Liver (tissue), 9 donors: ENCODE results near the gene ZNF438. TPM values are rescaled to one million over a fixed set of nuclear protein-coding genes. Genes with fewer than 3 reads are reported as not detected.

Experiments used
- DNase-seq: peaks from one replicate; pipeline ENCODE4 v3.0.0-alpha.2; 2017; ENCODE audit warnings: low spot score
- H3K27ac ChIP-seq, 2 donors: one replicate each; pipeline ENCODE4 v1.7.0; 2013; ENCODE audit warnings: inconsistent platforms in 2 of 2, low read length in 2 of 2, control low read depth in 1 of 2, low read depth in 1 of 2, mild to moderate bottlenecking in 1 of 2
- H3K27me3 ChIP-seq, 4 donors: one replicate each; pipeline versions ENCODE4 v1.6.1 to v1.7.0; 2013; ENCODE audit warnings: low read length in 3 of 4, inconsistent platforms in 1 of 4, mild to moderate bottlenecking in 1 of 4, moderate library complexity in 1 of 4; ENCODE audit not compliant: control insufficient read depth in 4 of 4, insufficient read depth in 4 of 4
- H3K36me3 ChIP-seq, 4 donors: one replicate each; pipeline versions ENCODE4 v1.6.1 to v1.7.0; 2013; ENCODE audit warnings: low read length in 3 of 4, mild to moderate bottlenecking in 3 of 4, low read depth in 1 of 4, moderate library complexity in 1 of 4; ENCODE audit not compliant: control insufficient read depth in 4 of 4, insufficient read depth in 3 of 4
- H3K4me1 ChIP-seq, 4 donors: one replicate each; pipeline versions ENCODE4 v1.6.1 to v1.7.0; 2013; ENCODE audit warnings: low read length in 3 of 4, mild to moderate bottlenecking in 3 of 4, moderate library complexity in 1 of 4; ENCODE audit not compliant: control insufficient read depth in 4 of 4, insufficient read depth in 4 of 4
- H3K4me3 ChIP-seq, 3 donors: one replicate each; pipeline versions ENCODE4 v1.6.1 to v1.7.0; 2013; ENCODE audit warnings: low read length in 3 of 3, control low read depth in 1 of 3, low read depth in 1 of 3, mild to moderate bottlenecking in 1 of 3
- H3K9ac ChIP-seq, 2 donors: one replicate each; pipeline ENCODE4 v1.7.0; 2013; ENCODE audit warnings: low read length in 2 of 2, mild to moderate bottlenecking in 2 of 2, moderate library complexity in 2 of 2, control low read depth in 1 of 2, low read depth in 1 of 2
- H3K9me3 ChIP-seq, 4 donors: one replicate each; pipeline versions ENCODE4 v1.6.1 to v1.7.0; 2013; ENCODE audit warnings: low read length in 3 of 4; ENCODE audit not compliant: control insufficient read depth in 4 of 4
- CTCF ChIP-seq: fragments of 150-350 bp; IDR thresholded peaks from 2 replicates; pipeline ENCODE4 v1.5.1; 2017; ENCODE audit warnings: improper control_type of control experiment, low read depth, low read length; ENCODE audit not compliant: missing input control
- EGR1 ChIP-seq, 2 donors: IDR thresholded peaks; 2 replicates each; pipeline ENCODE4 v1.6.1; 2016 to 2018; ENCODE audit warnings: antibody characterized with exemption in 2 of 2, low read depth in 2 of 2
- FOXA1 ChIP-seq: IDR thresholded peaks from 2 replicates; pipeline ENCODE4 v1.6.1; 2016; ENCODE audit warnings: antibody characterized with exemption
- FOXA2 ChIP-seq: IDR thresholded peaks from 2 replicates; pipeline ENCODE4 v1.6.1; 2016; ENCODE audit warnings: antibody characterized with exemption
- GABPA ChIP-seq, 2 donors: IDR thresholded peaks in 1 of 2; conservative IDR thresholded peaks in 1 of 2; 2 replicates each; pipeline ENCODE4 v1.6.1; 2016; ENCODE audit warnings: antibody characterized with exemption in 2 of 2, mild to moderate bottlenecking in 1 of 2, moderate library complexity in 1 of 2
- HNF4A ChIP-seq, 2 donors: conservative IDR thresholded peaks; 2 replicates each; pipeline ENCODE4 v1.6.1; 2016; ENCODE audit warnings: antibody characterized with exemption in 2 of 2, mild to moderate bottlenecking in 2 of 2
- HNF4G ChIP-seq: IDR thresholded peaks from 2 replicates; pipeline ENCODE4 v1.6.1; 2016; ENCODE audit warnings: antibody characterized with exemption
- JUND ChIP-seq, 2 donors: IDR thresholded peaks; 2 replicates each; pipeline ENCODE4 v1.6.1; 2016; ENCODE audit warnings: antibody characterized with exemption in 2 of 2
- NR2F2 ChIP-seq: IDR thresholded peaks from 2 replicates; pipeline ENCODE4 v1.6.1; 2016; ENCODE audit warnings: antibody characterized with exemption
- RAD21 ChIP-seq, 2 donors: IDR thresholded peaks; 2 replicates each; pipeline ENCODE4 v1.6.1; 2016; ENCODE audit warnings: antibody characterized with exemption in 2 of 2, mild to moderate bottlenecking in 2 of 2
- REST ChIP-seq: IDR thresholded peaks from 2 replicates; pipeline ENCODE4 v1.6.1; 2016; ENCODE audit warnings: antibody characterized with exemption, mild to moderate bottlenecking
- RXRA ChIP-seq, 2 donors: IDR thresholded peaks; 2 replicates each; pipeline ENCODE4 v1.6.1; 2017 to 2018; ENCODE audit warnings: antibody characterized with exemption in 2 of 2, mild to moderate bottlenecking in 1 of 2
- SP1 ChIP-seq: IDR thresholded peaks from 2 replicates; pipeline ENCODE4 v1.6.1; 2018; ENCODE audit warnings: antibody characterized with exemption, mild to moderate bottlenecking
- YY1 ChIP-seq: IDR thresholded peaks from 2 replicates; pipeline ENCODE4 v1.6.1; 2016; ENCODE audit warnings: antibody characterized with exemption, mild to moderate bottlenecking
- WGBS: extraction: QIAGEN DNeasy Blood & Tissue Kit; methylation state at CpG from one replicate; pipeline ENCODE4 v1.1.7; 2013; 5-methylcytosine and 5-hydroxymethylcytosine counted together
- polyA plus RNA-seq, 2 donors: library from polyadenylated mRNA; stranded (reverse) in 1 of 2; unstranded in 1 of 2; fragments of 200-250 nt in 1 of 2; fragments of >200 nt in 1 of 2; fragmentation: Nextera tagmentation in 1 of 2; extraction: Ambion mirVana in 1 of 2; gene quantifications; one replicate each; pipeline versions ENCODE4 v1.2.1 to v1.2.3, GENCODE V29; 2013 to 2015
- total RNA-seq, 2 donors: library from RNA; depleted of rRNA; stranded (reverse); fragments of >200 nt; gene quantifications; one replicate each; pipeline ENCODE4 v1.2.3, GENCODE V29; 2014
- TF ChIP-seq, protein P1 (sequence below): IDR thresholded peaks from 2 replicates; pipeline ENCODE4 v1.6.1; 2016; ENCODE audit warnings: antibody characterized with exemption
- TF ChIP-seq, protein P2 (sequence below): IDR thresholded peaks from 2 replicates; pipeline ENCODE4 v1.6.1; 2016; ENCODE audit warnings: antibody characterized with exemption
- TF ChIP-seq, protein P3 (sequence below): IDR thresholded peaks from 2 replicates; pipeline ENCODE4 v1.6.1; 2016; ENCODE audit warnings: antibody characterized with exemption
- donor health status: healthy.
- donor health status: healthy.
- donor health status: healthy.
- donor health status: healthy.
- donor health status: healthy.

ZNF438 gene
- total and polyA plus RNA-seq, 4 donors = 1.9 to 2.9 (median 2.2) TPM

DNA sequence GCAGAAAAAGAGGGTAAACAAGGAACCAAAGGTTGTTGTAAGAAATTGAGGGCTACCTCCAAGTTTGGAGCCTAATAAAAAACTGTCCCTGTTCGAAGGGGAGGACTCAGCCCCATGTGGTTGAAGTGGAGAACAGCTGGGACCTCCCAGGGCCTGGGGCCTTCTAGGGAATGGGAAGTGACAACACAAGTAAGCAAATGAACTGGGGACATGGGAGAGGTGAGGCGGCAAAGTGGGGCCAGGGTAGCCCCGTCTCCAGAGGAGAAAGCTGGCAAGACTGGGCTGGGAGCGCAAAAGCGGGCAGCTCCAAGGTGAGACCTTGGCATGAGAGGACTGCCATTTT lies 198.1 kb downstream of the ZNF438 start:
- no peak for DNase-seq
- WGBS = 95% methylated on average over 5 of the region's 5 CpGs

More for the DNA sequence above, 198.1 kb downstream of the ZNF438 start:
- Histone ChIP-seq H3K27me3 (no peaks in the 10 kb centered on the region), H3K36me3 (no peaks in the 10 kb centered on the region), H3K9me3 (no peaks in the 10 kb centered on the region), H3K27ac (no peak overlapping the region), H3K4me3 (no peak overlapping the region), H3K9ac (no peak overlapping the region), H3K4me1 (no peaks in the 10 kb centered on the region)
- no peak for TF ChIP-seq NR2F2
- no peak for TF ChIP-seq EGR1 (IDR thresholded peaks at IDR 0.05; ENCODE audit: low read depth in 2 of 2)
- TF ChIP-seq GABPA (IDR thresholded peaks at IDR 0.05 in 1 of 2, conservative IDR thresholded peaks at IDR 0.05 in 1 of 2) = no peak
- TF ChIP-seq SP1 = no peak
- no peak for TF ChIP-seq HNF4A (conservative IDR thresholded peaks at IDR 0.05)
- no peak for TF ChIP-seq REST
- no peak for TF ChIP-seq HNF4G
- TF ChIP-seq, protein P1, sequence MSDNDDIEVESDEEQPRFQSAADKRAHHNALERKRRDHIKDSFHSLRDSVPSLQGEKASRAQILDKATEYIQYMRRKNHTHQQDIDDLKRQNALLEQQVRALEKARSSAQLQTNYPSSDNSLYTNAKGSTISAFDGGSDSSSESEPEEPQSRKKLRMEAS = no peak
- TF ChIP-seq YY1 = no peak
- TF ChIP-seq FOXA2 = no peak
- TF ChIP-seq FOXA1 = no peak
- TF ChIP-seq, protein P2, sequence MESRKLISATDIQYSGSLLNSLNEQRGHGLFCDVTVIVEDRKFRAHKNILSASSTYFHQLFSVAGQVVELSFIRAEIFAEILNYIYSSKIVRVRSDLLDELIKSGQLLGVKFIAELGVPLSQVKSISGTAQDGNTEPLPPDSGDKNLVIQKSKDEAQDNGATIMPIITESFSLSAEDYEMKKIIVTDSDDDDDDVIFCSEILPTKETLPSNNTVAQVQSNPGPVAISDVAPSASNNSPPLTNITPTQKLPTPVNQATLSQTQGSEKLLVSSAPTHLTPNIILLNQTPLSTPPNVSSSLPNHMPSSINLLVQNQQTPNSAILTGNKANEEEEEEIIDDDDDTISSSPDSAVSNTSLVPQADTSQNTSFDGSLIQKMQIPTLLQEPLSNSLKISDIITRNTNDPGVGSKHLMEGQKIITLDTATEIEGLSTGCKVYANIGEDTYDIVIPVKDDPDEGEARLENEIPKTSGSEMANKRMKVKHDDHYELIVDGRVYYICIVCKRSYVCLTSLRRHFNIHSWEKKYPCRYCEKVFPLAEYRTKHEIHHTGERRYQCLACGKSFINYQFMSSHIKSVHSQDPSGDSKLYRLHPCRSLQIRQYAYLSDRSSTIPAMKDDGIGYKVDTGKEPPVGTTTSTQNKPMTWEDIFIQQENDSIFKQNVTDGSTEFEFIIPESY = no peak
- no peak for TF ChIP-seq RAD21 (IDR thresholded peaks at IDR 0.05)
- no peak for TF ChIP-seq CTCF
- TF ChIP-seq, protein P3, sequence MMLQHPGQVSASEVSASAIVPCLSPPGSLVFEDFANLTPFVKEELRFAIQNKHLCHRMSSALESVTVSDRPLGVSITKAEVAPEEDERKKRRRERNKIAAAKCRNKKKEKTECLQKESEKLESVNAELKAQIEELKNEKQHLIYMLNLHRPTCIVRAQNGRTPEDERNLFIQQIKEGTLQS = no peak
- TF ChIP-seq RXRA (IDR thresholded peaks at IDR 0.05) = no peak
- no peak for TF ChIP-seq JUND (IDR thresholded peaks at IDR 0.05)
